Panc1 (cell line): Measurements from ENCODE around the gene CRYZ. TPM values are rescaled to one million over a fixed set of nuclear protein-coding genes. Genes with fewer than 3 reads are reported as not detected.

Source experiments
- ATAC-seq: fragments of 200-7000 bp; cut with Tn5 transposase; 2 replicates; pipeline ENCODE4 v1.9.1; 2020; ENCODE audit warnings: mild to moderate bottlenecking, moderate library complexity
- BruUV-seq: library from RNA; stranded (reverse); fragments of 400-500 nt; replicated peaks from 2 replicates; lab custom pipeline; 2021; lab: Mats Ljungman, UMichigan
- CTCF ChIA-PET: fragments of 300-600 bp; sonication (Branson Sonifier 250); formaldehyde crosslinking; loops from one replicate; lab custom pipeline; 2022; ENCODE audit warnings: antibody characterized with exemption; lab: Charles Lee
- POLR2A ChIA-PET: fragments of 300-600 bp; sonication (Branson Sonifier 250); formaldehyde crosslinking; loops from one replicate; lab custom pipeline; 2022; ENCODE audit warnings: antibody characterized with exemption; lab: Charles Lee
- DNase-seq: peaks from one replicate; pipeline ENCODE4 v3.0.0-alpha.2; 2010; ENCODE audit warnings: low read depth, low spot score
- H3K27ac ChIP-seq: 2 replicates; pipeline ENCODE4 v1.5.1; 2011; ENCODE audit warnings: mild to moderate bottlenecking, low read length, inconsistent platforms
- H3K27me3 ChIP-seq: fragments of 200-500 bp; sonication (Bioruptor generic); 2 replicates; pipeline ENCODE4 v1.6.0; 2014; ENCODE audit warnings: low read length, inconsistent platforms; ENCODE audit not compliant: control insufficient read depth, insufficient read depth
- H3K36me3 ChIP-seq: fragments of 200-500 bp; sonication (Bioruptor generic); 2 replicates; pipeline ENCODE4 v1.5.1; 2014; ENCODE audit warnings: inconsistent platforms, mild to moderate bottlenecking, low read length, moderate library complexity; ENCODE audit not compliant: control insufficient read depth, insufficient read depth
- H3K4me1 ChIP-seq: 2 replicates; pipeline ENCODE4 v1.5.1; 2011; ENCODE audit warnings: inconsistent platforms, mild to moderate bottlenecking, low read length, moderate library complexity; ENCODE audit not compliant: control insufficient read depth, insufficient read depth
- H3K4me3 ChIP-seq, 2 experiments: 2 replicates each; pipeline ENCODE4 v1.5.1; 2011 to 2012; ENCODE audit warnings: low read depth in 2 of 2, low read length in 2 of 2, mild to moderate bottlenecking in 2 of 2, inconsistent platforms in 1 of 2, moderate library complexity in 1 of 2
- H3K9me3 ChIP-seq: fragments of 200-500 bp; sonication (Bioruptor generic); 2 replicates; pipeline ENCODE4 v1.5.1; 2014; ENCODE audit warnings: low read depth, mild to moderate bottlenecking, inconsistent platforms, low read length, moderate library complexity; ENCODE audit not compliant: control insufficient read depth, insufficient read depth
- POLR2AphosphoS5 ChIP-seq: IDR thresholded peaks from 2 replicates; pipeline ENCODE4 v1.6.1; 2012; ENCODE audit warnings: mild to moderate bottlenecking, low read depth, low read length, moderate library complexity
- SIN3A ChIP-seq: IDR thresholded peaks from 2 replicates; pipeline ENCODE4 v1.6.1; 2012; ENCODE audit warnings: low read depth, mild to moderate bottlenecking, low read length, moderate library complexity, borderline replicate concordance; ENCODE audit not compliant: insufficient read depth
- TCF7L2 ChIP-seq: IDR thresholded peaks from 2 replicates; pipeline ENCODE4 v1.6.1; 2011; ENCODE audit warnings: mild to moderate bottlenecking, low read depth, low read length, inconsistent platforms
- in situ Hi-C: cut with HindIII; loops from 2 replicates; pipeline ENCODE4 v1.10.0; 2016; ENCODE audit warnings: low sequenced_read_pairs, low pct_unique_long_range_greater_than_20kb
- intact Hi-C: fragments of 100-400 bp; cut with micrococcal nuclease; formaldehyde crosslinking; loops from one replicate; pipeline ENCODE4 v1.10.0; 2022; ENCODE audit not compliant: unreplicated experiment
- total RNA-seq: library from RNA; stranded (reverse); gene quantifications from one replicate; pipeline ENCODE4 v1.2.1, GENCODE V29; 2021; ENCODE audit not compliant: unreplicated experiment
- TF ChIP-seq, protein P1 (sequence below), 2 experiments: IDR thresholded peaks; 2 replicates each; pipeline ENCODE4 v1.6.1; 2011 to 2012; ENCODE audit warnings: low read depth in 2 of 2, control low read depth in 1 of 2, low read length in 1 of 2, mild to moderate bottlenecking in 1 of 2, moderate library complexity in 1 of 2; ENCODE audit not compliant: insufficient read depth in 1 of 2
- TF ChIP-seq, protein P2 (sequence below): fragments of 450-650 bp; IDR thresholded peaks from 2 replicates; pipeline ENCODE4 v1.5.1; 2017; ENCODE audit warnings: mild to moderate bottlenecking

Gene CRYZ
- total RNA-seq, 1 experiment from 2014 or later, result 32.7 TPM

DNA sequence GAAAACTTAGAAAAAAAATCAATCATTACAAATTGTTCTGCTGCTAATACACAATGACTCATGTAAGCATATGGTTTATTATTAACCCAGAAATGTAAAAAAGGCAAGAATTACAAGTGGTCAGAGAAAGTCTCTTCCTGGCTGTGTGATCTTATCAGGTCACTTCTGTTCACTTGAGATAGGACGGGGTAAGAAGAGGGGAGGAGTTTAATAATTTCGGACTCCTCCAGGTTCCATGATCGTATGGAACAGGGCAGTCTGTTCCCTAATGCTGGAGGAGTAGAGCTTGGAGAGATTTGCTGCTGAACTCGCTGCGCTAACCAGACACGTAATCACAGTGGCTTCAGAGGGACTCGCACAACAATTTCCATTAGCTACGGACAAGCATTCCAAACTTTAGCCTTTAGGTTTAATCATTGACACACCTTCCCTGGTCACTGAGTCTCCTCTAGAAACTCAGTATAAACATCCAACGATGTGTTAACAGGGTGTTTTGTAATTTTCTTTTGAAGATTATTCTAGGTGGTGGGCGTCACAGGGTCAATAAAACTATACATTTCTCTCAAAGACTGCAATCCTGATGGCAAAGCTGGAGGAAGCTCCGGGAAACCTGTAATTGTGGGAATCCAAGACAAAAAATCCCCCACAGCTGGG is 1.3 kb downstream of the CRYZ start:
- POLR2A ChIA-PET, result no interaction called here
- CTCF ChIA-PET, result interaction anchor here (0.5 kb wide), 1 partner anchor 882 kb away, joined by 3 read pairs; no protein-coding TSS in a partner anchor
- no peak for DNase-seq
- peak overlapping the region; percentile 72 for H3K27ac ChIP-seq
- H3K9me3 ChIP-seq, result peaks cover 2% of the 10 kb centered on the region; the same call in 1 of the 2 replicates
- no peaks in the 10 kb centered on the region for H3K27me3 ChIP-seq
- intact Hi-C loops (no loop called here), in situ Hi-C loops (no loop called here)
- BruUV-seq, result no TSS peak
- H3K36me3 ChIP-seq, result peaks cover 4% of the 10 kb centered on the region; the same call in 1 of the 2 replicates
- H3K4me1 ChIP-seq, result peaks cover 11% of the 10 kb centered on the region
- TF ChIP-seq TCF7L2 (no peak), POLR2AphosphoS5 (no peak), SIN3A (no peak)
- TF ChIP-seq, protein P1, sequence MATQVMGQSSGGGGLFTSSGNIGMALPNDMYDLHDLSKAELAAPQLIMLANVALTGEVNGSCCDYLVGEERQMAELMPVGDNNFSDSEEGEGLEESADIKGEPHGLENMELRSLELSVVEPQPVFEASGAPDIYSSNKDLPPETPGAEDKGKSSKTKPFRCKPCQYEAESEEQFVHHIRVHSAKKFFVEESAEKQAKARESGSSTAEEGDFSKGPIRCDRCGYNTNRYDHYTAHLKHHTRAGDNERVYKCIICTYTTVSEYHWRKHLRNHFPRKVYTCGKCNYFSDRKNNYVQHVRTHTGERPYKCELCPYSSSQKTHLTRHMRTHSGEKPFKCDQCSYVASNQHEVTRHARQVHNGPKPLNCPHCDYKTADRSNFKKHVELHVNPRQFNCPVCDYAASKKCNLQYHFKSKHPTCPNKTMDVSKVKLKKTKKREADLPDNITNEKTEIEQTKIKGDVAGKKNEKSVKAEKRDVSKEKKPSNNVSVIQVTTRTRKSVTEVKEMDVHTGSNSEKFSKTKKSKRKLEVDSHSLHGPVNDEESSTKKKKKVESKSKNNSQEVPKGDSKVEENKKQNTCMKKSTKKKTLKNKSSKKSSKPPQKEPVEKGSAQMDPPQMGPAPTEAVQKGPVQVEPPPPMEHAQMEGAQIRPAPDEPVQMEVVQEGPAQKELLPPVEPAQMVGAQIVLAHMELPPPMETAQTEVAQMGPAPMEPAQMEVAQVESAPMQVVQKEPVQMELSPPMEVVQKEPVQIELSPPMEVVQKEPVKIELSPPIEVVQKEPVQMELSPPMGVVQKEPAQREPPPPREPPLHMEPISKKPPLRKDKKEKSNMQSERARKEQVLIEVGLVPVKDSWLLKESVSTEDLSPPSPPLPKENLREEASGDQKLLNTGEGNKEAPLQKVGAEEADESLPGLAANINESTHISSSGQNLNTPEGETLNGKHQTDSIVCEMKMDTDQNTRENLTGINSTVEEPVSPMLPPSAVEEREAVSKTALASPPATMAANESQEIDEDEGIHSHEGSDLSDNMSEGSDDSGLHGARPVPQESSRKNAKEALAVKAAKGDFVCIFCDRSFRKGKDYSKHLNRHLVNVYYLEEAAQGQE (IDR thresholded peaks at IDR 0.05; ENCODE audit: insufficient read depth in 1 of 2, low read depth in 2 of 2, low read length in 1 of 2), result no peak
- TF ChIP-seq, protein P2, sequence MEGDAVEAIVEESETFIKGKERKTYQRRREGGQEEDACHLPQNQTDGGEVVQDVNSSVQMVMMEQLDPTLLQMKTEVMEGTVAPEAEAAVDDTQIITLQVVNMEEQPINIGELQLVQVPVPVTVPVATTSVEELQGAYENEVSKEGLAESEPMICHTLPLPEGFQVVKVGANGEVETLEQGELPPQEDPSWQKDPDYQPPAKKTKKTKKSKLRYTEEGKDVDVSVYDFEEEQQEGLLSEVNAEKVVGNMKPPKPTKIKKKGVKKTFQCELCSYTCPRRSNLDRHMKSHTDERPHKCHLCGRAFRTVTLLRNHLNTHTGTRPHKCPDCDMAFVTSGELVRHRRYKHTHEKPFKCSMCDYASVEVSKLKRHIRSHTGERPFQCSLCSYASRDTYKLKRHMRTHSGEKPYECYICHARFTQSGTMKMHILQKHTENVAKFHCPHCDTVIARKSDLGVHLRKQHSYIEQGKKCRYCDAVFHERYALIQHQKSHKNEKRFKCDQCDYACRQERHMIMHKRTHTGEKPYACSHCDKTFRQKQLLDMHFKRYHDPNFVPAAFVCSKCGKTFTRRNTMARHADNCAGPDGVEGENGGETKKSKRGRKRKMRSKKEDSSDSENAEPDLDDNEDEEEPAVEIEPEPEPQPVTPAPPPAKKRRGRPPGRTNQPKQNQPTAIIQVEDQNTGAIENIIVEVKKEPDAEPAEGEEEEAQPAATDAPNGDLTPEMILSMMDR, result no peak
- ATAC-seq, result no peak
- H3K4me3 ChIP-seq, result peak overlapping the region; percentile 72 to 73

DNA sequence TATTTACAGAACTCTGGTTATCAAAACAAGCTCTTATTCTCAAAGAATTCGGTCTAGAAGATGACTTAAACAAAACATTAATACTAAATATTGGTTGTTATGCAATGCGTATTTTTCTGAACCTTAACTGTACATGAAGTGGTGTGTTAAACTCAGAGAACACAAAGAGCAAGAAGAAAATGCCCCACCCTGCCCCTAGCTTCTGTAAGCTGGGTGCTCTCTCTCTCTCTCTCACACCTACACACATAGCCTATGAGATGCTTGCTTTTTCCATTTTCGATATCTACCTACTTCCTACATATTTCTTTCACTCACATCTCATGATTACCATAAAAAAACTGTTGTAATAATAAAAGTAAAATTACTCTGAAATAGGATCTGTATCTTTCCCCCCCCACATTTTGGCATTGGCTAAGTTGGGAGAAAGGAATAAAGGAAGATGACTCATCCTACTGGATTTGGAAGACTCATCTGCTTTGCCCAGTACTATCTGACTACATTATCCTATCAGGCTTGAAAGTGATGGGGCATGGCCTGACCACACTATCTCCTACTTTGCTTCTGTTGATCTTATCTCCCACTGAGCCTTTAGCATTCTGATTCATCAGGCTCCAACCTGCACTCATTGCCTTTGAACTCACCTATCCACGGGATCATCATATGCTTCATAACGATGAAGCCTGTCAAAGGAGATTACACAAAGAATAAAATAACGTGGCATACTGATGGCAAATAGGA is 2.9 kb downstream of the CRYZ start:
- in situ Hi-C loops, result no loop called here
- BruUV-seq, result TSS peak; percentile 46
- Histone ChIP-seq H3K4me1 (peaks cover 11% of the 10 kb centered on the region), H3K27ac (no peak overlapping the region), H3K27me3 (no peaks in the 10 kb centered on the region), H3K9me3 (peaks cover 2% of the 10 kb centered on the region; the same call in 1 of the 2 replicates), H3K4me3 (no peak overlapping the region), H3K36me3 (peaks cover 4% of the 10 kb centered on the region; the same call in 1 of the 2 replicates)
- ChIA-PET CTCF (no interaction called here), POLR2A (no interaction called here)
- ATAC-seq (no peak), DNase-seq (no peak)
- intact Hi-C loops, result no loop called here
- TF ChIP-seq SIN3A (no peak), TCF7L2 (no peak), POLR2AphosphoS5 (no peak)
- TF ChIP-seq, protein P2, result no peak
- TF ChIP-seq, protein P1 (IDR thresholded peaks at IDR 0.05; ENCODE audit: insufficient read depth in 1 of 2, low read depth in 2 of 2, low read length in 1 of 2), result no peak
